Erythroblast (primary cell): ENCODE results near the gene WDR1.

Experiments used
- GATA1 ChIP-seq: IDR thresholded peaks from 2 replicates; pipeline ENCODE4 v1.6.1; 2011; ENCODE audit warnings: low read depth, mild to moderate bottlenecking, control low read depth, low read length, moderate library complexity
- POLR2A ChIP-seq: IDR thresholded peaks from 2 replicates; pipeline ENCODE4 v1.6.1; 2011; ENCODE audit warnings: mild to moderate bottlenecking, low read length

DNA sequence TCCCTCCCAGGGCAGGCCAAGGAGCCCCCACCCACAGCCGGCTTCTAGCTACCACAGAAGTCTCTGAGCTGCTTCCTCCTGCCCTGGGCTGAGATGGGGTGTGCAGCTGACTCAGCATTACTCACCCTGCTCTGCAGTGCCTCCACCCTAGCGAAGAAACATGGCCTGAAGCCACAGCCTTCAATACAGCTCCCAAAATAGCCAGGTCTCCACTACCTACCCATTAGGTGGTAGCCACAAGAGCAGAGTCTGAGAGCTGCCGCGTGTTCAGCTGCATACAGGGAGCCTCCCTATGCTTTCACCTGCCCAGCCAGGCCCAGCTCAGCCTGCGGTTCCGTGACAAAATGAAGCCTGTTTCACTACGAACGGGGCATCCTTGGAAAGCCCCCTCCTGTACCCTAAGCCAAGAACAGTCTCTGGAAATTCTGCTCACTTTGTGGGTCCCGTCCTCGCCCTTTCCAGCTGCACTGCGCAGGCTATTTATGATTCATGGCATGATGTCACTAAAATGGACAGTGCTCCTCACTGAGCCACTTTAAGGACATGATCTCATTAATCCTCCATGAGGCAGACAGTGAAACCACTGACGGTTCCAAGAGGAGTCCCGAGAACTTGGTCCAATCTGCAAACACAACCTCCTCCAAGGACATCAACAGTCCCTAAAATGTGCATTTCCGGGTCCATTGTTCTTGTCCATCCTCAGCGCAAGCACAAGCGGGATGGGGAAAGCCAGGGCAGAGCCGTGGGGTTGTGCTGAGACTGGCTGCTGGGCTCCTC is 20.2 kb downstream of the WDR1 start:
- TF ChIP-seq POLR2A = no peak
- TF ChIP-seq GATA1 = no peak
